GM12874 (cell line): ENCODE data around the gene MUC3A.

ENCODE experiments used
- CTCF ChIP-seq: IDR thresholded peaks from 2 replicates; pipeline ENCODE4 v1.5.1; 2011; ENCODE audit warnings: low read depth, mild to moderate bottlenecking, control low read depth, low read length, moderate library complexity; ENCODE audit not compliant: insufficient read depth

The MUC3A gene

GRCh38 chr7:100959894-100960293, 10.6 kb downstream of the MUC3A start:
- TF ChIP-seq CTCF = no peak

GRCh38 chr7:100962537-100962936, 13.2 kb downstream of the MUC3A start:
- no peak for TF ChIP-seq CTCF

- TF ChIP-seq CTCF = no peak
Measured at GRCh38 chr7:100963386-100963785, 14.1 kb downstream of the MUC3A start.

GRCh38 chr7:100963874-100964273, 14.5 kb downstream of the MUC3A start:
- TF ChIP-seq CTCF = no peak

GRCh38 chr7:100964630-100965029, 15.3 kb downstream of the MUC3A start:
- TF ChIP-seq CTCF = no peak

- no peak for TF ChIP-seq CTCF
Measured at GRCh38 chr7:100965045-100965722, 15.8 kb downstream of the MUC3A start.

GRCh38 chr7:100965723-100966541, 16.6 kb downstream of the MUC3A start:
- peak; percentile 99 for TF ChIP-seq CTCF
